Vagina (tissue), 2 donors: ENCODE measurements around the gene ALLC. TPM values are rescaled to one million over a fixed set of nuclear protein-coding genes. Genes with fewer than 3 reads are reported as not detected.

Experiments
- DNase-seq, 2 donors: peaks; one replicate each; pipeline ENCODE4 v3.0.0-alpha.2; 2017; ENCODE audit errors: extremely low spot score in 2 of 2
- H3K27ac ChIP-seq: fragments of 200-600 bp; sonication (generic); one replicate; pipeline ENCODE4 v1.5.1; 2019
- H3K27me3 ChIP-seq: fragments of 200-600 bp; sonication (generic); one replicate; pipeline ENCODE4 v1.5.1; 2019
- H3K36me3 ChIP-seq, 2 donors: fragments of 200-600 bp; sonication (generic); one replicate each; pipeline ENCODE4 v1.5.1; 2017 to 2019
- H3K4me1 ChIP-seq: fragments of 200-600 bp; sonication (generic); one replicate; pipeline ENCODE4 v1.5.1; 2019
- H3K4me3 ChIP-seq, 2 donors: fragments of 200-600 bp; sonication (generic); 1 replicate in 1 of 2; 2 replicates in 1 of 2; pipeline ENCODE4 v1.5.1; 2016 to 2019
- H3K9me3 ChIP-seq: fragments of 200-600 bp; sonication (generic); one replicate; pipeline ENCODE4 v1.5.1; 2019
- CTCF ChIP-seq, 3 experiments: fragments of 450-650 bp in 2 of 3; fragments of 200-600 bp in 1 of 3; sonication (generic) in 1 of 3; IDR thresholded peaks; one replicate each; pipeline ENCODE4 v1.5.1; 2017 to 2019; ENCODE audit warnings: antibody characterized with exemption in 3 of 3, mild to moderate bottlenecking in 2 of 3, moderate library complexity in 2 of 3
- POLR2A ChIP-seq, 2 donors: fragments of 450-650 bp; IDR thresholded peaks; one replicate each; pipeline ENCODE4 v1.6.1; 2017; ENCODE audit warnings: antibody characterized with exemption in 2 of 2, mild to moderate bottlenecking in 2 of 2, moderate library complexity in 2 of 2
- POLR2AphosphoS5 ChIP-seq, 2 donors: sonication (generic); formaldehyde crosslinking; IDR thresholded peaks; one replicate each; pipeline ENCODE4 v1.9.0; 2017; ENCODE audit warnings: antibody characterized with exemption in 2 of 2, mild to moderate bottlenecking in 2 of 2, low read depth in 1 of 2; ENCODE audit not compliant: insufficient read depth in 1 of 2
- intact Hi-C: fragments of 100-400 bp; cut with DNase I; formaldehyde crosslinking; loops from one replicate; pipeline ENCODE4 v1.15.1; 2023
- total RNA-seq: library from RNA; depleted of rRNA; stranded (reverse); fragments of >200 nt; gene quantifications from one replicate; pipeline ENCODE4 v1.2.3, GENCODE V29; 2016

Gene ALLC
- total RNA-seq, 1 donor from 2014 or later, result not detected

DNA sequence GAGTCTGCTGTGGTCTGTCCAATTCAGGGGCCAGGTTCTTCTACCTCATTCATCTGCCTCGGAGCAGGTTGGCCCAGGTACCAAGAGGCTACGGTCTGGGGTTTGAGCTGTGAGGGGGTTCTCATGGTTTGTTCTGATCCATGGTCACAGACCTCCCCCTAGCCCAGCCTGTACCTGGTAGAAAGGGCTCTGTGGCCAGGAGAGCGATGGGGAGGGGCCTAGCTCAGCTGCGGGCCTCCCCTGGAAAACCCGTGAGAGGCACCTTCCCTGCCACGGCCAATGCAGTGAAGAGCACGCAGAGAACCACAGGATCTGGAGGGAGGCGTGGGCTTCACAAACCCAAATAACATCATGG lies 19.6 kb upstream of the ALLC start:
- no peak overlapping the region for H3K4me3 ChIP-seq
- DNase-seq, result peak in 1 of 2 donors; percentile 58
- intact Hi-C loops, result no loop called here
- H3K4me1 ChIP-seq, result no peaks in the 10 kb centered on the region
- no peaks in the 10 kb centered on the region for H3K9me3 ChIP-seq
- no peaks in the 10 kb centered on the region for H3K36me3 ChIP-seq
- no peaks in the 10 kb centered on the region for H3K27me3 ChIP-seq
- TF ChIP-seq POLR2A (IDR thresholded peaks at IDR 0.05) (no peak), POLR2AphosphoS5 (IDR thresholded peaks at IDR 0.05; ENCODE audit: insufficient read depth in 1 of 2, low read depth in 1 of 2) (no peak), CTCF (IDR thresholded peaks at IDR 0.05) (no peak)
- no peak overlapping the region for H3K27ac ChIP-seq

DNA sequence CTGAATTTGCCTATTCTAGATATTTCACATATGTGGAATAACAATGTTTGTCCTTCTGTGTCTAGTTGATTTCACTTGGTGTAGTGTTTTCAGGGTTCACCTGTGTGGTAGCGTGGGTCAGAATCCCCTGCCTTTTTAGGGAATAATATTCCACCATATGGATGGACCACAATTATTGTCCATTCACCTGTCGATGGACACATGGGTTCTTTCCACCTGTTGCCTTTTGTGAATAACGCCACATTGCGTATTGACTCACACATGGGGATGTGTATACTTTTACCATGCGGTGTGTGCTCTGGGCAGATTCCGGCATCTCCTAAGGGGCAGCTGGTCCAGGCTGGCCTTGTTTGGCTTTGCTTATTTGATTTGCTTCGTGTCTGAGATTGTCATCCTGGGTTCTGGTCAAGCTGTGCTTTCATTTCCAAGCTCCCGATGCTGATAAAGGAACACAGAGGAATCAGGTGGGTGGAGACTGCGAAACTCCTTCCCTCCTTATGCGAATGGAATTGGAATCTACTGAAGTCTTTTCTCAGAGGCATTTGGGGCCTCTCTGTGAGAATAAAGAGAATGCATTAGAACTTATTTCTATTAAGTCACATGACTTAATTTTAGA lies 18.9 kb upstream of the ALLC start:
- TF ChIP-seq POLR2AphosphoS5 (IDR thresholded peaks at IDR 0.05; ENCODE audit: insufficient read depth in 1 of 2, low read depth in 1 of 2), result no peak
- TF ChIP-seq POLR2A (IDR thresholded peaks at IDR 0.05), result no peak
- TF ChIP-seq CTCF (IDR thresholded peaks at IDR 0.05), result no peak
- H3K9me3 ChIP-seq, result no peaks in the 10 kb centered on the region
- H3K27me3 ChIP-seq, result no peaks in the 10 kb centered on the region
- DNase-seq, result peak in 1 of 2 donors; percentile 27
- intact Hi-C loops, result no loop called here
- no peak overlapping the region for H3K27ac ChIP-seq
- no peak overlapping the region for H3K4me3 ChIP-seq
- H3K4me1 ChIP-seq, result no peaks in the 10 kb centered on the region
- no peaks in the 10 kb centered on the region for H3K36me3 ChIP-seq

- peak; percentile 58 to 77 for DNase-seq
- TF ChIP-seq POLR2AphosphoS5 (IDR thresholded peaks at IDR 0.05; ENCODE audit: insufficient read depth in 1 of 2, low read depth in 1 of 2) (no peak), CTCF (IDR thresholded peaks at IDR 0.05) (no peak), POLR2A (IDR thresholded peaks at IDR 0.05) (no peak)
Observed at GRCh38 chr2:3639653-3640052, 18.3 kb upstream of the ALLC start.

GRCh38 chr2:3641181-3641580 lies 16.8 kb upstream of the ALLC start:
- Histone ChIP-seq H3K36me3 (no peaks in the 10 kb centered on the region), H3K4me1 (no peaks in the 10 kb centered on the region), H3K27ac (no peak overlapping the region), H3K27me3 (no peaks in the 10 kb centered on the region), H3K9me3 (no peaks in the 10 kb centered on the region), H3K4me3 (no peak overlapping the region)
- intact Hi-C loops, result no loop called here
- no peak for TF ChIP-seq CTCF (IDR thresholded peaks at IDR 0.05)
- no peak for TF ChIP-seq POLR2AphosphoS5 (IDR thresholded peaks at IDR 0.05; ENCODE audit: insufficient read depth in 1 of 2, low read depth in 1 of 2)
- TF ChIP-seq POLR2A (IDR thresholded peaks at IDR 0.05), result no peak
- no peak for DNase-seq

More at GRCh38 chr2:3639653-3640052, 18.3 kb upstream of the ALLC start:
- no peaks in the 10 kb centered on the region for H3K9me3 ChIP-seq
- H3K27me3 ChIP-seq, result no peaks in the 10 kb centered on the region
- no peaks in the 10 kb centered on the region for H3K36me3 ChIP-seq
- no peak overlapping the region for H3K4me3 ChIP-seq
- H3K27ac ChIP-seq, result no peak overlapping the region
- H3K4me1 ChIP-seq, result no peaks in the 10 kb centered on the region
- intact Hi-C loops, result no loop called here

DNA sequence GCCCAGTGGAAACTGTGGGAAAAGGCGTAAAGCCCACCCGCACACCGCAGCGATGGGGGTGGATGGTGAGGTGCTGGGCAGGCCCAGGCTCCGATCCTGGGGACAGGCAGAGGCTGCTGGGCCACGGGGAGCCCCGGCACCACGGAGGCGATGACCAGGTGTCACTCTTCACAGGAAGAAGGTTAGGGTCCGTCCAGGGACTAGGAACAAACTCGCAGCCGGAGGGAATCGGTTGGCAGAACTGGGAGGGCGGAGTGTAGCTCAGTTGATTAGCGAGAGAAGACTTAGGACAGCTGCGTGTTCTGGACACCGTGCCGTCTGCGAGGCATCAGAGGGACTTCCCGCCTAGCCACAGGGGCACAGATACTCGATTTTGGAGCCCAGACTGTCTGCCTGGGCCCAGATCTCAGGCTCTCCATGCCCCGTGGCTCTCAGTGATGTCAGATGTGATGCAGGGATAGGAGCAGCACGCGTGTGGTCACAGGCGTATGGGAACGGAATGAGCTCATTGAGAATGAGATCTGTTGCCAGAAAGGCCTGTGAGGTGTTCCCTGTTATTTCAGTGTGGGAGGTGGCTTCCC lies 16.1 kb upstream of the ALLC start:
- intact Hi-C loops, result no loop called here
- no peak for DNase-seq
- TF ChIP-seq CTCF (IDR thresholded peaks at IDR 0.05) (no peak), POLR2A (IDR thresholded peaks at IDR 0.05) (no peak), POLR2AphosphoS5 (IDR thresholded peaks at IDR 0.05; ENCODE audit: insufficient read depth in 1 of 2, low read depth in 1 of 2) (no peak)
- Histone ChIP-seq H3K27ac (no peak overlapping the region), H3K4me3 (no peak overlapping the region), H3K27me3 (no peaks in the 10 kb centered on the region), H3K4me1 (no peaks in the 10 kb centered on the region), H3K36me3 (no peaks in the 10 kb centered on the region), H3K9me3 (no peaks in the 10 kb centered on the region)
